Measurements from ENCODE around the gene EDA.

Gene EDA

DNA sequence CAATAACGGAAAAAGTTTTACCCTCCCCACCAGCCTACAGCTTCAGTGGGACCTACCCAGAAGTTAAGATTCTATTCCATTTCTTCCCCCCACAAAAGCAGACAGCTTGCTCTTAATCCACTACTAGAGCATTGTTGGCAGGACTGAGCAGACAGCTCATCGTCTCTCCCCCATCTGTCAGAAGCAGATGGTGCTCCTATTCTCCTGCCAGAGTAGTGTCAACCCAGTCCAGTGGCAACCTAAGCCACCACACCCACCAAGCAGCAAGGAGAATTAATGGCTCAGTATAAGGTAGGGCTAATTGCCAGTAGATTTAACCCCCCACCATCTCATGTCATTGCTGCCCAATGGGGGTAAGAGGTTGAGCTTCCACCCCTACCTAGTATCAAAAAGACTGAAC lies 371.8 kb downstream of the EDA start:
- no peak overlapping the region for H4K91ac ChIP-seq (ENCODE audit: low read depth, low read length)
- no peak overlapping the region for H3K9ac ChIP-seq (ENCODE audit: low read length)
- H3K4ac ChIP-seq (ENCODE audit: low read depth, low read length), result no peak overlapping the region
- no peak overlapping the region for H3K4me2 ChIP-seq (ENCODE audit: low read length)
- no peak overlapping the region for H3K18ac ChIP-seq (ENCODE audit: low read length)
- no peaks in the 10 kb centered on the region for H3K79me2 ChIP-seq (ENCODE audit: control insufficient read depth, insufficient read depth, low read length, poor library complexity)
- no peak overlapping the region for H2BK5ac ChIP-seq (ENCODE audit: low read depth, low read length, poor library complexity)
- H2BK120ac ChIP-seq (ENCODE audit: insufficient read depth, low read length, poor library complexity), result no peak overlapping the region
- H3K9me3 ChIP-seq (ENCODE audit: insufficient read depth, low read depth, low read length), result no peaks in the 10 kb centered on the region
- no peak overlapping the region for H2BK12ac ChIP-seq (ENCODE audit: low read length)
- WGBS (ENCODE audit: extremely low coverage, insufficient coverage, insufficient read length), result no CpG with 5 or more reads among the region's 2 CpGs
- no peaks in the 10 kb centered on the region for H3K36me3 ChIP-seq (ENCODE audit: control insufficient read depth in 1 of 2, insufficient read depth in 2 of 2, low read length in 2 of 2)
- H4K8ac ChIP-seq (ENCODE audit: low read depth, low read length), result no peak overlapping the region
- no peak overlapping the region for H3K4me3 ChIP-seq (ENCODE audit: low read depth, low read length)
- H2AK5ac ChIP-seq (ENCODE audit: low read length), result no peak overlapping the region
- no peak overlapping the region for H3K27ac ChIP-seq (ENCODE audit: low read depth, low read length)
- H3K14ac ChIP-seq (ENCODE audit: low read length), result no peak overlapping the region
- H2AFZ ChIP-seq (ENCODE audit: insufficient read depth, low read length, poor library complexity), result no peak overlapping the region
- H3K27me3 ChIP-seq (ENCODE audit: insufficient read depth, low read length), result no peaks in the 10 kb centered on the region
- no peak overlapping the region for H4K12ac ChIP-seq (ENCODE audit: low read depth, low read length)
- H3K23ac ChIP-seq (ENCODE audit: low read length), result no peak overlapping the region
- DNase-seq, result no peak
- peaks cover 0 to 1% of the 10 kb centered on the region in 2 experiments for H3K4me1 ChIP-seq (ENCODE audit: control insufficient read depth in 1 of 2, insufficient read depth in 2 of 2, low read length in 2 of 2)
- H3K79me1 ChIP-seq (ENCODE audit: low read length), result no peaks in the 10 kb centered on the region

GRCh38 chrX:69988955-69989394 lies 373.1 kb downstream of the EDA start:
- no peaks in the 10 kb centered on the region for H3K27me3 ChIP-seq (ENCODE audit: insufficient read depth, low read length)
- no CpG with 5 or more reads among the region's 3 CpGs for WGBS (ENCODE audit: extremely low coverage, insufficient coverage, insufficient read length)
- no peak overlapping the region for H2AK5ac ChIP-seq (ENCODE audit: low read length)
- no peak overlapping the region for H3K4me3 ChIP-seq (ENCODE audit: low read depth, low read length)
- no peak overlapping the region for H4K12ac ChIP-seq (ENCODE audit: low read depth, low read length)
- no peak overlapping the region for H3K4me2 ChIP-seq (ENCODE audit: low read length)
- no peak for DNase-seq
- H3K23ac ChIP-seq (ENCODE audit: low read length), result no peak overlapping the region
- H3K79me1 ChIP-seq (ENCODE audit: low read length), result no peaks in the 10 kb centered on the region
- no peaks in the 10 kb centered on the region for H3K9me3 ChIP-seq (ENCODE audit: insufficient read depth, low read depth, low read length)
- no peak overlapping the region for H2AFZ ChIP-seq (ENCODE audit: insufficient read depth, low read length, poor library complexity)
- H3K9ac ChIP-seq (ENCODE audit: low read length), result no peak overlapping the region
- H4K91ac ChIP-seq (ENCODE audit: low read depth, low read length), result no peak overlapping the region
- H3K14ac ChIP-seq (ENCODE audit: low read length), result no peak overlapping the region
- no peak overlapping the region for H3K27ac ChIP-seq (ENCODE audit: low read depth, low read length)
- peaks cover 0 to 1% of the 10 kb centered on the region in 2 experiments for H3K4me1 ChIP-seq (ENCODE audit: control insufficient read depth in 1 of 2, insufficient read depth in 2 of 2, low read length in 2 of 2)
- H3K18ac ChIP-seq (ENCODE audit: low read length), result no peak overlapping the region
- H2BK12ac ChIP-seq (ENCODE audit: low read length), result no peak overlapping the region
- H3K36me3 ChIP-seq (ENCODE audit: control insufficient read depth in 1 of 2, insufficient read depth in 2 of 2, low read length in 2 of 2), result no peaks in the 10 kb centered on the region
- H2BK120ac ChIP-seq (ENCODE audit: insufficient read depth, low read length, poor library complexity), result no peak overlapping the region
- no peak overlapping the region for H2BK5ac ChIP-seq (ENCODE audit: low read depth, low read length, poor library complexity)
- H4K8ac ChIP-seq (ENCODE audit: low read depth, low read length), result no peak overlapping the region
- no peaks in the 10 kb centered on the region for H3K79me2 ChIP-seq (ENCODE audit: control insufficient read depth, insufficient read depth, low read length, poor library complexity)
- H3K4ac ChIP-seq (ENCODE audit: low read depth, low read length), result no peak overlapping the region

GRCh38 chrX:69991685-69992084 lies 375.8 kb downstream of the EDA start:
- Histone ChIP-seq H3K9me3 (ENCODE audit: insufficient read depth, low read depth, low read length) (no peaks in the 10 kb centered on the region), H2BK120ac (ENCODE audit: insufficient read depth, low read length, poor library complexity) (no peak overlapping the region), H3K79me1 (ENCODE audit: low read length) (no peaks in the 10 kb centered on the region), H2AFZ (ENCODE audit: insufficient read depth, low read length, poor library complexity) (no peak overlapping the region), H3K4me3 (ENCODE audit: low read depth, low read length) (no peak overlapping the region), H4K8ac (ENCODE audit: low read depth, low read length) (no peak overlapping the region), H2BK5ac (ENCODE audit: low read depth, low read length, poor library complexity) (no peak overlapping the region), H3K4me1 (ENCODE audit: control insufficient read depth in 1 of 2, insufficient read depth in 2 of 2, low read length in 2 of 2) (peaks cover 0 to 1% of the 10 kb centered on the region in 2 experiments), H2AK5ac (ENCODE audit: low read length) (no peak overlapping the region), H3K79me2 (ENCODE audit: control insufficient read depth, insufficient read depth, low read length, poor library complexity) (no peaks in the 10 kb centered on the region), H3K18ac (ENCODE audit: low read length) (no peak overlapping the region), H4K91ac (ENCODE audit: low read depth, low read length) (no peak overlapping the region), H3K27me3 (ENCODE audit: insufficient read depth, low read length) (no peaks in the 10 kb centered on the region), H3K4ac (ENCODE audit: low read depth, low read length) (no peak overlapping the region), H3K23ac (ENCODE audit: low read length) (no peak overlapping the region), H2BK12ac (ENCODE audit: low read length) (no peak overlapping the region), H3K27ac (ENCODE audit: low read depth, low read length) (no peak overlapping the region), H3K9ac (ENCODE audit: low read length) (no peak overlapping the region), H3K14ac (ENCODE audit: low read length) (no peak overlapping the region), H3K36me3 (ENCODE audit: control insufficient read depth in 1 of 2, insufficient read depth in 2 of 2, low read length in 2 of 2) (no peaks in the 10 kb centered on the region), H3K4me2 (ENCODE audit: low read length) (no peak overlapping the region), H4K12ac (ENCODE audit: low read depth, low read length) (no peak overlapping the region)
- WGBS (ENCODE audit: extremely low coverage, insufficient coverage, insufficient read length), result no CpG with 5 or more reads among the region's 3 CpGs
- DNase-seq, result no peak

GRCh38 chrX:69993494-69993893 lies 377.6 kb downstream of the EDA start:
- H2BK5ac ChIP-seq (ENCODE audit: low read depth, low read length, poor library complexity), result no peak overlapping the region
- no peaks in the 10 kb centered on the region for H3K79me1 ChIP-seq (ENCODE audit: low read length)
- no peak overlapping the region for H4K12ac ChIP-seq (ENCODE audit: low read depth, low read length)
- DNase-seq, result no peak
- H3K79me2 ChIP-seq (ENCODE audit: control insufficient read depth, insufficient read depth, low read length, poor library complexity), result no peaks in the 10 kb centered on the region
- H2BK12ac ChIP-seq (ENCODE audit: low read length), result no peak overlapping the region
- H3K23ac ChIP-seq (ENCODE audit: low read length), result no peak overlapping the region
- no peak overlapping the region for H3K4me2 ChIP-seq (ENCODE audit: low read length)
- H3K4me1 ChIP-seq (ENCODE audit: control insufficient read depth in 1 of 2, insufficient read depth in 2 of 2, low read length in 2 of 2), result peaks cover 0 to 1% of the 10 kb centered on the region in 2 experiments
- no peaks in the 10 kb centered on the region for H3K9me3 ChIP-seq (ENCODE audit: insufficient read depth, low read depth, low read length)
- H3K4me3 ChIP-seq (ENCODE audit: low read depth, low read length), result no peak overlapping the region
- no peak overlapping the region for H3K9ac ChIP-seq (ENCODE audit: low read length)
- no peak overlapping the region for H3K27ac ChIP-seq (ENCODE audit: low read depth, low read length)
- no peak overlapping the region for H4K8ac ChIP-seq (ENCODE audit: low read depth, low read length)
- H3K18ac ChIP-seq (ENCODE audit: low read length), result no peak overlapping the region
- no peaks in the 10 kb centered on the region for H3K36me3 ChIP-seq (ENCODE audit: control insufficient read depth in 1 of 2, insufficient read depth in 2 of 2, low read length in 2 of 2)
- H2BK120ac ChIP-seq (ENCODE audit: insufficient read depth, low read length, poor library complexity), result no peak overlapping the region
- H4K91ac ChIP-seq (ENCODE audit: low read depth, low read length), result no peak overlapping the region
- H2AFZ ChIP-seq (ENCODE audit: insufficient read depth, low read length, poor library complexity), result no peak overlapping the region
- H2AK5ac ChIP-seq (ENCODE audit: low read length), result no peak overlapping the region
- H3K4ac ChIP-seq (ENCODE audit: low read depth, low read length), result no peak overlapping the region
- no peaks in the 10 kb centered on the region for H3K27me3 ChIP-seq (ENCODE audit: insufficient read depth, low read length)
- no peak overlapping the region for H3K14ac ChIP-seq (ENCODE audit: low read length)
